Right hindlimb (tissue), 1 donor: ENCODE data around the gene RPS28.
A peak's percentile ranks its signal among the peaks of the same experiment; 100 is the strongest.
"Not testable (repeated sequence)": the region's sequence is repeated elsewhere in the genome, so short reads cannot be mapped to it uniquely, and the experiment has no call there.

Source experiments
- DNase-seq: peaks from one replicate; pipeline ENCODE4 v3.0.0-alpha.2; 2018

Gene RPS28

DNA sequence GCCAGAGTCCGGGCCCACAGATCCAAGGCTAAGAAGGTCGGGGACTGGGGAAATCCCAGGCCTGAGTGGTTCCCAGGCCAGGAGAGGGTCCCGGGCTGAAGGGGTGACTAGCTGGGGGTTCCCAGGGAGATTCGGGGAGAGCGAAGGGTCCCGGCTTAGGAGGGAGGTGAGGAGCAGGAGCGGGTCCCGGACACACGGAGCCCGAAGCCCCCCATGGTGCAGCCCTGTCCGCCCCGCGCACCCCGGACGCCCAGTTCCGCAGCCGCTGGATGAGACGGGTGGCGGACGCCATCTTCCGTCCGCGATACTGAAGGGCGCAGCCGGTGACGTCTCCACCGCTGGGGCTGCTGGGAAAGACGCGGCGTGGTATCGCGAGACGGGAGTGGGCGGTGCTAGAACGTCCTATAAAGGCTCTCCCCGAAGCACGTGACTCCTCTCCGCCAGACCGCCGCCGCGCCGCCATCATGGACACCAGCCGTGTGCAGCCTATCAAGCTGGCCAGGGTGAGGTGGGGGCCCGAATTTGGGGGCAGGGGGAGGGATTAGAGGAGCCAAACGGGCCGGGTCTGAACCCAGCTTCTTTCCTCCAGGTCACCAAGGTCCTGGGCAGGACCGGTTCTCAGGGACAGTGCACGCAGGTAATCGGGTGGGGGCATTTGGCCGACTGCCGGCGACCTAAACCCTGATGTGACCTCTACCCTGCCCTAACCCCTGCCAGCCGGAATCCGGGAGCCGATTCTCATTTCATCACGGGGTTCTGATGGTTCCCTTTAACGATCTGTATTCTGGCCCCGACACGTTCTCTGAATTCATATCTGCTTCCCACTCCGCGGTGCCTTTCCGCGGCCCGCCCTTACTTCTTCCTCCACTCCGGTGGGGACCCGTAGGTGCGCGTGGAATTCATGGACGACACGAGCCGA, at the start of gene RPS28, which contains the start of gene NDUFA7:
RPS28 (plus strand) TSS at position 430 of the 919 bp plus-strand sequence; CDS start at position 465, 35 bp downstream.
NDUFA7 (minus strand) TSS at position 309 of the 919 bp plus-strand sequence; CDS start at position 292, 17 bp downstream.
- DNase-seq = peak; percentile 98

GRCh38 chr19:8276508-8276907, 44.8 kb upstream of the RPS28 start:
- DNase-seq = not testable (repeated sequence)

- not testable (repeated sequence) for DNase-seq
These were observed 30.0 kb upstream of the RPS28 start for GRCh38 chr19:8291337-8291736.

- DNase-seq = peak; percentile 64
These were observed 19.0 kb upstream of the RPS28 start for GRCh38 chr19:8302357-8302691.

DNA sequence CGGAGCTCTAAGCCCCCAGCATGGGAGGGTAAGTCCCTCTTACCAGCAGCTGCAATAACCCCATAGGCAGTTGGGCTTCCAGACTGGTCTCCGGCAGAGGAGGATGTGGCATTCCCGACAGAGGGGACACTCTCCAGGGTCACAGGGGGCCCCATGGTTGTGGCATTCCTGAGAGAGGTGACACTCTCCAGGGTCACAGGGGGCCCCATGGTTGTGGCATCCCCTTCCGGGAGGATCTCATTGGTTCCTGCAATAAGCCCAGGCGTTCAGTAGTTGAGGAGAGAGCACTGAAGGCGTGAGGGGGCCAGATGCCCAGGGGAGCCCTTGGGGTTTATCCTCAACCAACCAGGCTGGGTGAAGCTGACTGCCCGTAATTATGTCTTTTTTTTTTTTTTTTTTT, 18.6 kb upstream of the RPS28 start:
- DNase-seq = no peak

DNA sequence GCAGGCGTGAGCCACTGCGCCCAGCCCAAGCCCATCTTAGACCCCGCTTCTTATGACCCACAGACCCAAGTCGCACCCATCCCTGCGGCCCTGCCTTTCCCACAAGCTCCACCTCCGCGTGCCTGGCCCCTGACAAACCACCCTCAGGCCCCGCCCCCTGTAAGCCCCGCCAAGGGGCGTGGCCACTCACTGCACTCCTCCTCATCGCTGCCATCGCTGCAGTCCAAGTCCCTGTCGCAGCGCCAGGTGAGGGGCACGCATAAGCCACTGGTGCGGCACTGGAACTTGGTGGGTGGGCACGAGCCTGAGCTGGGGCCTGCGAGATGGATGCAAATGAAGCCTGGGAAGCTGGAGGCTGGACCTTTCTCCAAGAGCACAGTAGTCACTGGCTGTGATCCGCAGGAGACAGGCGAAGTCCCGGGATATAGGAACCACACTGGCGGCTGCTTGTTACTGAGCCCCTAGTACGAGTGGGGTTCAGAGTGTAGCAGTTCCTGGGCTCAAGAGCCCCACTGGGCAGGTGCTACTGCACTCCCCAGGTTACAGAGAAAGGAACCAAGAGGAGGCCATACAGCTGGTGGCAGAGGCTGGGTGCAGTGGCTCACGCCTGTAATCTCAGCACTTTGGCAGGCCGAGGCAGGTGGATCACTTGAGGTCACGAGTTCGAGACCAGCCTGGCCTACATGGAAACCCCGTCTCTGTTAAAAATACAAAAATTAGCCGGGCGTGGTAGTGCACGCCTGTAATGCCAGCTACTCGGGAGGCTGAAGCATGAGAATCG, 16.3 kb upstream of the RPS28 start:
- no peak for DNase-seq

- DNase-seq = no peak
These were observed 15.5 kb upstream of the RPS28 start for GRCh38 chr19:8305798-8306197.

DNA sequence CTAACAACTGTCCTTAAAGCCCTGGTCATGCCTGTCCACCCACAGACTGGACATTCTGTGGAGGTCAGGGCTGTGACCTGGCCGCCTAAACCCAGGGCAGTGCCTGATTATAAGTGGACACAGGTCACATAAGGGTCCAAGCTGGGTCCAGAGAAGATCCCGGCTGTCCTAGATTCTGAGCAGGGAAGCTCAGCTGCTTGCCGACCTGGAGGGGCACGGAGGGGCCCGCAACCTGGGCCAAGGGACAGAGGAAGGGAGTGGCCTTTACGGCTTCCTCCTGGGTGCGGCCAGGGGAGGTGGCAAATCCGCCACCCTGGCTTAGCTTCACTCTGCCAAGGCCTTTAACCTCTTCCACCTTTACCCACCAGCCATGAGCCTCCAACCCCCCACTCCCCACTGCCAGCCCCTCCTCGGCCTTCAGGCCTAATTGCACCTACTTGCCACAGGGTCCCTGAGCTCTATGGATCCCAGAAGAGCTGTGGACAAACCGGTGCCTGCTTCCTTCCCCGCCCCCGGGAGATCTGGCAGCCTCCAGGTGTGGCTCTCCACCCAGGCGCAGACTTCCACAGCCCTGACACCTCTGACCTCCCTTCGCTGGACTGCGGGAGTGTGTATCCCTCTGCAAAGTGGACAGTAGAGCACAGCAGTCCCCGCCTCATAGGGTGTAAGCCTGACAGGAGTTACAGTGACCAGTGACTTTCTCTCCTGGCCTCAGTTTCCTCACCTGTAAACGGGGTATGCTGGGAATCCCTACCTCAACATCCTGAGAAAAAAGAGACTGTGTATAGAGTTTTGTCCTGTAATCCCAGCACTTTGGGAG, 14.9 kb upstream of the RPS28 start:
- DNase-seq = no peak

GRCh38 chr19:8307400-8307964, 13.8 kb upstream of the RPS28 start:
- DNase-seq = no peak

- peak; percentile 93 for DNase-seq
These were observed 13.1 kb upstream of the RPS28 start, which contains the start of gene CD320 for GRCh38 chr19:8307965-8308866. Gene CD320 (minus strand): TSS chr19:8308358. CDS start chr19:8308290, 68 bp downstream.

DNA sequence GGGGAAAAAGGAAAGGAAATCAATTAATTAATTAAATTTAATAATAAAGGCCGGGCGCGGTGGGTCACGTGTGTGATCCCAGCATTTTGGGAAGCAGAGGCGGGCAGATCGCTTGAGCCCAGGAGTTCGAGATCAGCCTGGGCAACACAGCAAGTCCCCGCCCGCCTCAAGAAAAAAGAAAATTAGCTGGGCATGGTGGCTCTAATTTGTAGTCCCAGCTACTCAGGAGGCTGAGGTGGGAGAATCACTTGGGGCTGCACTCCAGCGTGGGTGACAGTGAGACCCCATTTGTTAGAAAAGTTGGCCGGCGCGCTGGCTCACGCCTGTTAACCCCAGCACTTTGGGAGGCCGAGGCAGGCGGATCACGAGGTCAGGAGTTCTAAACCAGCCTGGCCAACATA, 12.4 kb upstream of the RPS28 start:
- no peak for DNase-seq

DNA sequence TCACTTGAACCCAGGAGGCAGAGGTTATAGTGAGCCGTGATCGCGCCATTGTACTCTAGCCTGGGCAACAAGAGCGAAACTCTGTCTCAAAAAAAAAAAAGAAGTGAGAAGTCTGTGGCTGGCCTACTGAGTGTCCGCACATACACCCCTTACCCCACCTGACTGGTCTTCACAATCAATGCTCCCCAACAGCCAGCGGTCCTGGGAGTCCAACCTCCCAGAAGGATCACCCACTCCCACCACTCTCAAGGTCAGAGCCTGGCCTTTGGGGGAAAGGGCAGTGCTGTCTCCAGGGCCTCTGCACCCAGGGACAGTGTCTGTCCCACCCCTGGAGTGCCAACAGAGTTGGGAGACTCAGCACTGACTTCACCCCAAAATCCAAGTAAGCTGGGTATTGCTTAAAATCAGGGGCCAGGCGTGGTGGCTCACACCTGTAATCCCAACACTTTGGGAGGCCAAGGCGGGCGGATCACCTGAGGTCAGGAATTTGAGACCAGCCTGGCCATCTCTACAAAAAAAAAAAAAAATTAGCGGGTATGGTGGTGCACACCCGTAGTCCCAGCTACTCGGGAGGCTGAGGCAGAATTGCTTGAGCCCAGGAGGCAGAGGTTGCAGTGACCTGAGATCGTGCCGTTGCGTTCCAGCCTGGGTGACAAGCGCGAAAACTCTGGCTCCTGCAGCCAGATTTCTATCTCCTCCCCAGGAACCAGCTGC, 10.8 kb upstream of the RPS28 start:
- DNase-seq = no peak

DNA sequence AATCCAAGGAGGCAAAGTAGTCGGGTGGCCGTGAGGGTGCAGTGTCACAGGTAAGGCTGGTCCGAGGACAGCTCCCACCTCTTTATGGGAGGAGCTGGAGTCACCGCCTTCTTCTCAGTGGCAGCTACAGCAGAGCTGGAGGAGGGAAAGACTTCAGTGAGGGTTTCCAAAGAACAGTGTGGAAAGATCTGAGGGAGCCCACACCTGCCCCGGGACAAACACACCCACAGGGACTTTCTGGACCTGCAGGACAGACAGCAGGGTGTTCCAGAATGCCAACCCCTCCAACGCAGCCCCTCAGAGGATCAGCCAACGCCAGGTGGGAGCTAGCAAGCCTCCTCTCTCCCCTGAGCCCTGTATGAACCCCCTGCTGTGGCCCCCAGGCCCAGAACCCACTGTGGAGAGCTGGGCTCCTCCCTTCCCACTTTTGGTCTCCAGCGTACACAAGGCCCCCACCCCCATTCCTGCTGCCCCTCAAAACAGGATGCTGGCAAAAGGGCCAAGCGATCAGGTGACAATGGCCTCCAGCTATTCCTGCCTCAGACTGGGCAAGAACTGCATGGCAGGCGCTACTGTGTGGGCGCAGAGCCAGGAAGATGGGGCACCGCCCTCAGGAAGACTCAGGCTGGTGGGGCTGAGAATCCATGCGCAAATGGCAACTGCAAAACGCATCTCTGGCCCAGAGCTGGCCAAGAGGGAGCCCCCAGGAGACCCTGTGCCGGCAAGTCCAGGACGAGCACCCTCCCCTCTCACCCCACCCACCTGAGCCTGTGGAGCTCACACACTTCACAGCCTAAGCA, 9.6 kb upstream of the RPS28 start:
- DNase-seq = no peak

DNA sequence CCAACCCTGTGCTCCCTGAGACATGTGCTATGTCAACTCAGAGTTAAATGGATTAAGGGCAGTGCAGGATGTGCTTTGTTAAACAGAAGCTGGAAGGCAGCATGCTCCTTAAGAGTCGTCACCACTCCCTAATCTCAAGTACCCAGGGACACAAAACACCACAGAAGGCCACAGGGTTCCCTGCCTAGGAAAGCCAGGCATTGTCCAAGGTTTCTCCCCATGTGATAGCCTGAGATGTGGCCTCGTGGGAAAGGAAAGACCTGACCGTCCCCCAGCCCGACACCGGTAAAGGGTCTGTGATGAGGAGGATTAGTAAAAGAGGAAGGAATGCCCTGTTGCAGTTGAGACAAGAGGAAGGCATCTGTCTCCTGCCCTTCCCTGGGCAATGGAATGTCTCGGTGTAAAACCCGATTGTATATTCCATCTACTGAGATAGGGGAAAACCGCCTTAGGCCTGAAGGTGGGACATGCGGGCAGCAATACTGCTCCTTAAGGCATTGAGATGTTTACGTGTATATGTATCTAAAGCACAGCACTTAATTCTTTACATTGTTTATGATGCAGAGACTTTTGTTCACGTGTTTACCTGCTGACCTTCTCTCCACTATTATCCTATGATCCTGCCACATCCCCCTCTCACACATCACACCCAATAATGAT, 6.2 kb upstream of the RPS28 start:
- DNase-seq = not testable (repeated sequence)

GRCh38 chr19:8316351-8317125, 4.8 kb upstream of the RPS28 start:
- no peak for DNase-seq

GRCh38 chr19:8318835-8319234, 2.5 kb upstream of the RPS28 start:
- not testable (repeated sequence) for DNase-seq

- no peak for DNase-seq
These were observed 1.3 kb upstream of the RPS28 start for GRCh38 chr19:8319807-8320520.
